NOMO-1 (cell line): ENCODE data around the gene PRKCD.

Source experiments
- DNase-seq, 2 experiments: peaks; one replicate each; lab custom pipeline; 2025; ENCODE audit not compliant: unreplicated experiment in 2 of 2; lab: John Stamatoyannopoulos, UW

The PRKCD gene

DNA sequence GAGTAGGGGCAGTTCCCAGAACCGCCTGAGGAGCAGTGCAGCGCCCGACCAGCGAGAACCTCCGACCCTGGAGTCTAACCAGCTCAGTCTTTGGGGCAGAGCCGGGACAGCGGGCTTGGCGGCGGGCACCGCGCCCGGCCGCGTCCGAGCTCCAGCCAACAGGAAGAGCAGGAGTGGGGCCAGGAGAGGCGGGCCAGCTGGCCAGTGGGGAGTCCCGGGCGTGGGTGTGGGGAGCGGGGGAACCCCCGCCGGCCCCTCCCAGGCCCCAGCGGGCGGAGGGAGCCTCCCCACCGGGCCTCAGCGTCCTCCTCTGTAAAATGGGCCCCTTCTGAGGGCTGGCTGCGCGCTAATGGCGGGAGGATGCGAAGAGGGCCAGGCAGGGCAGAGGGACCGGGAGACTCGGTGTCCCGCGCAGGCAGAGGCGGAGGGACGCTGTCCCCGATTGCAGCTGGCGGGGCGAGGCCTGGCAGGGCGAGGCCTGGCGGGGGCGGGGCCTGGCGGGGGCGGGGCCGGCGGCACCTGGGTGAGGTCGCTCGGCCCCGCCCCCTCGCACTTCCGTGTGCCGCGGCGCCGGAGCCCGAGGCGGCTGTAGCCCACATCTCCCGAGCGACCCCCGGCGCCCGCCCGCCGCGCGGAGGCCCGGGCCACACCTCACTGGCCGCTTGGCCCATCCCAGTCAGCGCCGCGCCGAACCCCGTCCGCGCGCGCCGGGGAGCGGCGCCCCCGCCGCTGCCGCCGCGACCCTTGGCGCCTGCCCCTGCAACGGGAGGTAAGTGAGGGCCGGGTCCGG lies at the start of gene PRKCD:
TSS of gene PRKCD (plus strand) at position 550 of the 790 bp plus-strand sequence. CDS start 17,214 bp downstream, outside the sequence.
- DNase-seq = peak; percentile 65 to 79

DNA sequence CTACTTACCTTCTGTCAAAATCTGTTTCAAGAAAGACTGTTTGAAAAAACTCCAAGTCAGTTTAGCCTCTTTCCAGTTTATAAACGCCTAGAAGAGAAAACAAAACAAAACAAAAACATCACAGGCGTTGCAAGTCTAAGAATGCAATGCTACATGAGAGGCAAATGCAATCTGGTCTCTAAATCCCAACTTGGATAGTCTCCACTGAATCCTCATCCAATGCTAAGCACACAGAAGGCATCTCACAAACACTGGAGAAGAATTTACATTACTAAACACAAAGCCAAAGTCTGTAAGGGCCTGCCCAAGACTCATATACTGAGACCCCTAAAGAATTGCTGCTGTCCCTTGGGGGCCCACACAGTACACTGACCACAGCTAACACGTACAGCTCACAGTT lies 49.2 kb upstream of the PRKCD start:
- no peak for DNase-seq

GRCh38 chr3:53113293-53114010 lies 47.6 kb upstream of the PRKCD start:
- no peak for DNase-seq

DNA sequence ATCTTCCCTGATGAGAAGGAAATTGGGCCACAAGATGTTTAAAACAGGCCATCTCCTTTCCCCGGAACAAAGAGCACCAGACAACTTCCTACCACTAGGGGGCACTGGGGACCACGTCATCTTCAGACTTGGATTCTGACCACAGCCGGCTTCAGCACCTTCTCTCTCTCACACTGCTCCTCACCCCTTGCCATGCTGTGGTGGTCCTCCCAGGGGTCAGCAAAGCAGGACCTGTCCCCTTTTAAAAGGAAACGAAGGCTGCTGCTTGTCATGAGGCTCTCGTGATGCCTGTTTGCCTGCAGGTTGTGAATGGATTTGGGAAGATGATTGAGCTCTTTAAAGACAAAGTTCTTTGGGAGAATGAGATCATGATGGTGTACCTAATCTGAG lies 47.0 kb upstream of the PRKCD start:
- DNase-seq = peak; percentile 56 to 79

DNA sequence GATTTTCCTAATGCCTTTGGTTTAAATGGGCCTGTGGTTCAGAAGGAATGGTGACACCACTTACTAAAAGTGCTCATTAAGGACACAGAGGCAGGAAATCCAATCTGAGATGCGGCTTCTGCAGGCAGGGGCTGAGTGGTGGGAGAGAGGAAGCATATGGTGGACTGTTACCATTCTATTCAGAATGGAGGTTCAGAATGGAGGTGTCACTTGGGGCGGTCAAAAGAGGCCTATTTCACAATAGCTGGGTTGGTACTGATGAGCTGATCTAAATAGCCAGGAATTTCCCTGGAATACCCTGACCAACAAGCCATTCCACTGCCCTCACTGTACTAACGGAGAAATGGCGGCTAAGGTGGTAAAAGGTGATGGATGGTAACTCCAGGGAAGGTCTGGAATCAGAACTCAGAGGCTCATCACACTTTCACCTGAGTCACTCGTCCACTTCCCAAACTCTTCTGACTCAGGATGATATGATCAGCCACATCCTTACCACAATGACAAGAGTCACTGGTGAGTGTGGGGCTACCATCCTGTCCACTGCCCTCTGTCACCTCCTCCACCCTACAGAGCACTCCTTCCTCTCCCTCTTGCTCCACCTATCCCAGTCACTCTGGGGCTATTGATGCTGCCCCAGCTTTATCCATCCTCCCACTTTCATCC lies 46.5 kb upstream of the PRKCD start:
- DNase-seq = no peak

- no peak for DNase-seq
These were observed 44.1 kb upstream of the PRKCD start for GRCh38 chr3:53116956-53117355.

DNA sequence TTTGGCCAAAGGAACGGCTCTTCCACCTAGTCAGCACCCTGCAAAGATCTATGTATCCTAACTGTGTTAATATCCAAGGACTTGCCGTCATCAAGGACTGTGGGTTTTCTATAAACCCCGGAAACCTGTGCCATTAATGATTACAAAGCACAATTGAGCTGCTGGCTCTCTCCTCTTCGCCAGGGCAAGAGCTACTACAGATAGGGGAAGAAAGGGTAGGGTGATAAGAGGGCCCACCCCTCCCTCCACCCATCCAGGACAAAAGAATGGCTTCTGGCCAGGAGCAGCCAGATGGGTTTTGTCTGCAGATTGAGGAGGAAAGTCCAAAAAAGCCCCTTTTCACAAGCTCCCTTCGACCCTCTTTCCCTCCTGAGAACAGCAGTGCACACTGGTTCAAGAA lies 40.7 kb upstream of the PRKCD start:
- DNase-seq = no peak

GRCh38 chr3:53122255-53122932 lies 38.6 kb upstream of the PRKCD start:
- DNase-seq = no peak

- DNase-seq = peak; percentile 52 to 80
These were observed 38.1 kb upstream of the PRKCD start for GRCh38 chr3:53122933-53123305.

DNA sequence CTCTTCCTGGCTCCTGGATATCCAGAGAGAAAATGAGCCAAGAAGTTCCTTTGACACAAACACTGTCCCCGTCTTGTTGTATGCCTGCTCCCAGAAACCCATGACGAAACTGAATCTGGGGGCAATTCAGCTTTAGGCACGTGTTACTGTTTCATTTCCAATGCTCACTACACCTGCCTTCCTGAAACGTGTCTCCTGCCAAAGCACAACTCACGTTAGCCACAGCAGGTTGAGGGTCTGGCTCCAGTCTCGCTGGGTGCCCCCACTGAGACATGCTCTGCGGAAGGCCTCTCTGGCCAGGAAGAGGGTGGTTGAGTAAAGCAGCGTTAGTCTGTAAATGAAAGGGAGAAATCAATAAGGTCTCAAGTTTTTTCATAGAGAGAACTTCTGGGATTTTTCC lies 37.5 kb upstream of the PRKCD start:
- DNase-seq = no peak

- no peak for DNase-seq
These were observed 37.1 kb upstream of the PRKCD start for GRCh38 chr3:53123953-53124352.

GRCh38 chr3:53126601-53127000 lies 34.4 kb upstream of the PRKCD start:
- no peak for DNase-seq

DNA sequence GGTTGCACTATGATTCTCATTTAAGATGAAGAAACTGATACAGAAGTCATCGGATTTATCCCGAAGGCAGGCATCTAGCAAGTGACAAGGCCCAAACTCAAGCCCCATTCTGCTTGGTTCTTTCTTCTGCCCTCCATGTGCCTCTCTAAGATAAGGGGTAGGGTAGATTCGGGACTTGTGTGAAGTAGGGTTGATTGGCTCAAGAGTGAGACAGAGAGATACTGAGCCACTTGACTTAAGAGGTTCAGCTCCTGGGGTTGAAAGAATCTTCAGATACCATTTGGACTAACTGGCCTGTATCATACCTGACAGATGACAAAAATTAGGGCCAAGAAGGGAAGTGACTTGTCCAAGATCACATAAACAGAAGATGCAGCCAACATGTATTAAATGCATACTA lies 31.7 kb upstream of the PRKCD start:
- DNase-seq = no peak

GRCh38 chr3:53130179-53131061 lies 30.6 kb upstream of the PRKCD start, which contains the start of gene RFT1:
RFT1 (minus strand) TSS chr3:53130435; CDS start chr3:53130400, 35 bp downstream.
- peak; percentile 91 to 95 for DNase-seq

- no peak for DNase-seq
These were observed 29.9 kb upstream of the PRKCD start for GRCh38 chr3:53131096-53131495.

DNA sequence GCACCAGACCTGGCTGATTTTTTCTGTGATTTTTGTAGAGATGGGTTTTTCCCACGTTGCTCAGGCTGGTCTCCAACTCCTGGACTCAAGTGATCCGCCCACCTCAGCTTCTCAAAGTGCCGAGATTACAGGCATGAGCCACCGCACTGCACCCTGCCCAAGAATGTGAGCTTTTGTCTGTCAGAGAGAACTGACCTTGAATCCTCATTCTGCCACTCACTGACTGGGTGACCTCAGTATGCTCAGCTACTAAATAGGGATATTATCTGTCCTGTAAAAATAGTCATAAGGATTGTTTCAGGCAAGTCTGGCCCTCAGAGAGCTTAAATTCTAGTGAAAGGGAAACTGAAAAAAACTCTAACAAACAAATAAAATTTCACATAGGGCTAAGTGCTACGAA lies 28.7 kb upstream of the PRKCD start:
- no peak for DNase-seq

GRCh38 chr3:53134631-53135232 lies 26.3 kb upstream of the PRKCD start:
- peak; percentile 71 to 75 for DNase-seq

DNA sequence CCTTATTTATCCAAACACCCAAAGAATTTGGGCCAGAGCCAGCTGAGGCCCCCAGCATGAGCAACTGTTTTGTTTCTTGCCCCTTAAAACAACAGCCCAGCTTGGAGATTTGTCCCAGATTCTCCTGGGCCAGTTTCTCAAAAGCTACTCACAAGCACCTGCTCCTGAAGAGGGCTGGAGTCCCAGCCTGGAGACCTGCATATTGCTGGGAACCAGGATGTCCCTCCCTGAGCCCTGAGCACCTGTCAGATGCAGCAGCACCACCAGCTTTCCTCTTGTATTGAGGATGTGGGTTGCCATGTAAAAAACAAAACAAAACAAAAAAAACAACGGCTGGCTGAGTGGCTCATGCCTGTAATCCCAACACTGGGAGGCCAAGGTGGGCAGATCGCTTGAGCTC lies 23.8 kb upstream of the PRKCD start:
- no peak for DNase-seq

DNA sequence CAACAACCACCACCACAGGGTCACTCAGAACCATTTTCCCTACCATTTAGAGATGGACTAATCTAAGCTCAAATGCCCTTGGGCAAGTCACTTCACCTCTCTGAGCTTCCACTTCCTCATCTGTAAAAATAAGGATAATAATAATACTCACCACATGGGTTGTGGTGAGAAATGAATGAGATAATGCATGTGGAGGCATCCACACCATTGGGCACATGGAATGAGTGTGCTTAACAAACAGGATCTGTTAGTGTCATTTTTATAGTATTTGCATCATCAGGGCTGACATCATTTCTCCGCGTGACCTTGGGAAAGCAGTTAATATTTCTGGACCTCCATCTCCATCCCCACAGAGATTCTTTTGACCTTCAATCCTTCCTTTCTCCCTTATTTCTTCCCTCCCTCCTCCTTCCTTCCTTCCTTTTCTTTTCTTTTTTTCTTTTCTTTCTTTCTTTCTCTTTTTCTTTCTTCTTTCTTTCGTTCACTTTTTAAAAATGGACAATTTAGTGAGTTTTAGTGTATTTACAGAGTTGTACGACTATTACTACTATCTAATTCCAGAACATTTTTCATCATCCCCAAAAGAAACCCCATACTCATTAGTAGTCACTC lies 23.1 kb upstream of the PRKCD start:
- DNase-seq = peak in 1 of 2 experiments; percentile 56
